SU-DHL-6 (cell line): ENCODE measurements around the gene GSS.

Experiments used
- H2AFZ ChIP-seq: fragments of 200-600 bp; sonication (generic); 2 replicates; pipeline ENCODE4 v1.6.1; 2014; ENCODE audit warnings: low read depth, mild to moderate bottlenecking, moderate library complexity, mixed read lengths, antibody characterized with exemption, low read length; ENCODE audit not compliant: severe bottlenecking
- H3F3A ChIP-seq: fragments of 200-600 bp; shearing (Covaris generic); 2 replicates; pipeline ENCODE4 v1.6.0; 2016; ENCODE audit warnings: antibody characterized with exemption, mild to moderate bottlenecking; ENCODE audit not compliant: insufficient read depth
- H3K27ac ChIP-seq: fragments of 200-600 bp; sonication (generic); 2 replicates; pipeline ENCODE4 v1.5.1; 2016; ENCODE audit warnings: low read depth, mild to moderate bottlenecking, low read length, moderate library complexity, mixed read lengths
- H3K27me3 ChIP-seq: fragments of 200-600 bp; sonication (generic), shearing (Covaris generic); 2 replicates; pipeline ENCODE4 v1.6.0; 2014; ENCODE audit warnings: mild to moderate bottlenecking, low read length
- H3K36me3 ChIP-seq: fragments of 200-600 bp; sonication (generic); 2 replicates; pipeline ENCODE4 v1.6.1; 2014; ENCODE audit warnings: mild to moderate bottlenecking, low read length, mixed read lengths
- H3K4me2 ChIP-seq: fragments of 300-600, 200-600 bp; shearing (Covaris generic), sonication (generic); 2 replicates; pipeline ENCODE4 v1.6.0; 2014; ENCODE audit warnings: low read length, low read depth, mild to moderate bottlenecking; ENCODE audit not compliant: poor library complexity, severe bottlenecking
- H3K4me3 ChIP-seq: fragments of 200-600 bp; sonication (generic); 2 replicates; pipeline ENCODE4 v1.5.1; 2014; ENCODE audit warnings: antibody characterized with exemption, low read length, mild to moderate bottlenecking, mixed read lengths; ENCODE audit not compliant: insufficient read depth, poor library complexity, severe bottlenecking
- H3K79me2 ChIP-seq: fragments of 200-600 bp; sonication (generic); 2 replicates; pipeline ENCODE4 v1.6.1; 2014; ENCODE audit warnings: mild to moderate bottlenecking, low read length, moderate library complexity; ENCODE audit not compliant: insufficient read depth
- H3K9ac ChIP-seq: fragments of 200-600 bp; sonication (generic); 2 replicates; pipeline ENCODE4 v1.7.0; 2014; ENCODE audit warnings: mild to moderate bottlenecking, low read length
- H3K9me2 ChIP-seq: fragments of 200-600 bp; sonication (generic); replicated peaks from 2 replicates; pipeline ENCODE4 v1.6.1; 2014; ENCODE audit warnings: low read length; ENCODE audit not compliant: insufficient read depth
- H3K9me3 ChIP-seq: fragments of 200-600 bp; sonication (generic); 2 replicates; pipeline ENCODE4 v1.6.1; 2014; ENCODE audit warnings: low read length, mixed read lengths; ENCODE audit not compliant: insufficient read depth
- H4K20me1 ChIP-seq: fragments of 200-600 bp; sonication (generic); 2 replicates; pipeline ENCODE4 v1.6.1; 2014; ENCODE audit warnings: low read depth, mild to moderate bottlenecking, antibody characterized with exemption, low read length, moderate library complexity, mixed read lengths
- EZH2phosphoT487 ChIP-seq: fragments of 200-600 bp; sonication (generic), shearing (Covaris generic); conservative IDR thresholded peaks from 2 replicates; pipeline ENCODE4 v1.6.1; 2018; ENCODE audit warnings: mild to moderate bottlenecking, antibody characterized with exemption, low read length, moderate library complexity, mixed read lengths
- TF ChIP-seq, protein P1 (sequence below): fragments of 200-600 bp; sonication (generic); IDR thresholded peaks from one replicate; pipeline ENCODE4 v1.5.1; 2017; ENCODE audit warnings: antibody characterized with exemption, mild to moderate bottlenecking, low read length, moderate library complexity; ENCODE audit not compliant: insufficient read depth, poor library complexity, severe bottlenecking

Gene GSS

DNA sequence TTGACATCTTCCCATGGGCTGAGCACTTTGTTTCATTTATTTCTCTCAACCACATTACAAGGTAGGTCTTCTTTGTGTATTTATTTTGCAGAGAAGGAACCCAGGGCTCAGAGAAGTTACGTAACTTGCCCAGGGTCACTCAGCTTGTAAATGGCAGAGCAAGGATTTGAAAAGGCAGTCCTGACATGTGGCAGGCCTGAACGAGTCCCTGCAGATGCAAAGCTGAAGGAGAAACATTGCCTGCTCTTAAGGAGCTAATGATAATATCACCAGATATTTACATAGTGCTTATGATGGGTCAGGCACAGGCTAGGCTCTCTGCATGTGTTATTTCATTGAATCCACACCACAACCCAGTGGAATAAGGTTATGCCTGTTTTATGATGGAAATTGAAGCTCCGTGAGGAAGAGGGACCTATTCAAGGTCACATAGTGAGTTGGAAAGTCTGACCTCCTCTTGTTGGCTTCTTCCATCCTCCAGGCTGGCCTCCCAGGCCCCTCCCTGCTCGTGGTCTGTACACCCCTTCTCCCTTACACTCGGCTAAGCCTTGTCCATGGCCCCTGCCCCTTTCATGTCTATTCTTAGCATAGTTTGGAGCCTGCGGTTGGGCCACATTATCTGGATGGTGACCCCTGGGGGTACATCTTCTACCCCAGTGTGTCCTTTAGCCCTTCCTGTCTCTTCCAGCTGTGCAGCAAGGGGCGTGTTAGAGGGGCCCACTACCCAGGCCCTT is 12.6 kb upstream of the GSS start:
- Histone ChIP-seq H3K9me3 (no peaks in the 10 kb centered on the region), H3K9ac (no peak overlapping the region), H3K36me3 (no peaks in the 10 kb centered on the region), H2AFZ (no peak overlapping the region), H3K9me2 (no peaks in the 10 kb centered on the region), H4K20me1 (no peaks in the 10 kb centered on the region), H3K27ac (no peak overlapping the region), H3K4me3 (no peak overlapping the region), H3K4me2 (no peak overlapping the region), H3F3A (no peaks in the 10 kb centered on the region), H3K79me2 (no peaks in the 10 kb centered on the region), H3K27me3 (no peaks in the 10 kb centered on the region)
- TF ChIP-seq EZH2phosphoT487: no peak
- TF ChIP-seq, protein P1, sequence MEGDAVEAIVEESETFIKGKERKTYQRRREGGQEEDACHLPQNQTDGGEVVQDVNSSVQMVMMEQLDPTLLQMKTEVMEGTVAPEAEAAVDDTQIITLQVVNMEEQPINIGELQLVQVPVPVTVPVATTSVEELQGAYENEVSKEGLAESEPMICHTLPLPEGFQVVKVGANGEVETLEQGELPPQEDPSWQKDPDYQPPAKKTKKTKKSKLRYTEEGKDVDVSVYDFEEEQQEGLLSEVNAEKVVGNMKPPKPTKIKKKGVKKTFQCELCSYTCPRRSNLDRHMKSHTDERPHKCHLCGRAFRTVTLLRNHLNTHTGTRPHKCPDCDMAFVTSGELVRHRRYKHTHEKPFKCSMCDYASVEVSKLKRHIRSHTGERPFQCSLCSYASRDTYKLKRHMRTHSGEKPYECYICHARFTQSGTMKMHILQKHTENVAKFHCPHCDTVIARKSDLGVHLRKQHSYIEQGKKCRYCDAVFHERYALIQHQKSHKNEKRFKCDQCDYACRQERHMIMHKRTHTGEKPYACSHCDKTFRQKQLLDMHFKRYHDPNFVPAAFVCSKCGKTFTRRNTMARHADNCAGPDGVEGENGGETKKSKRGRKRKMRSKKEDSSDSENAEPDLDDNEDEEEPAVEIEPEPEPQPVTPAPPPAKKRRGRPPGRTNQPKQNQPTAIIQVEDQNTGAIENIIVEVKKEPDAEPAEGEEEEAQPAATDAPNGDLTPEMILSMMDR: no peak

- no peaks in the 10 kb centered on the region for H3K36me3 ChIP-seq
- no peaks in the 10 kb centered on the region for H3K27me3 ChIP-seq
- no peaks in the 10 kb centered on the region for H3F3A ChIP-seq
- H3K79me2 ChIP-seq: no peaks in the 10 kb centered on the region
- no peak overlapping the region for H3K4me2 ChIP-seq
- no peak overlapping the region for H2AFZ ChIP-seq
- H3K4me3 ChIP-seq: no peak overlapping the region
- no peak overlapping the region for H3K27ac ChIP-seq
- no peaks in the 10 kb centered on the region for H4K20me1 ChIP-seq
- no peaks in the 10 kb centered on the region for H3K9me2 ChIP-seq
- H3K9me3 ChIP-seq: no peaks in the 10 kb centered on the region
- H3K9ac ChIP-seq: no peak overlapping the region
- TF ChIP-seq, protein P1: no peak
- no peak for TF ChIP-seq EZH2phosphoT487
Observed at GRCh38 chr20:34967421-34967820, 11.8 kb upstream of the GSS start.

DNA sequence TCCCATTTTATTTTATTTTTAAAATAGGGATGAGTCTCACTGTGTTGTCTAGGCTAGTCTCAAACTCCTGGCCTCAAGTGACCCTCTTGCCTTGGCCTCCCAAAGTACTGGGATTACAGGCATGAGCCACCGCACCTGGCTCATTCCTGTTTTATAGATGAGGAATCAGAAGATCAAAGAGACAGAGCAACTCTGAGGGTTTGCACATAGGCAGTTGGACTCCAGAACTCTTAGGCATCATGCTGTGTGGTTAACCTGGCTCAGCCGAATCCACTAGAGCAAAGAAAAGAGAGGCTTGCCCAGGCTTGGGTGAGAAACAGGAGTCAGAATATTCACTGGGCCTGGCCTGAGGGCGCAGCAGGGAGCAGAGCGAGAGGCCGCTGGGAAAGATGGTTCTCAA is 9.4 kb upstream of the GSS start:
- Histone ChIP-seq H3K27ac (no peak overlapping the region), H4K20me1 (no peaks in the 10 kb centered on the region), H3K9ac (no peak overlapping the region), H3K79me2 (no peaks in the 10 kb centered on the region), H3K4me2 (no peak overlapping the region), H3K9me3 (no peaks in the 10 kb centered on the region), H3K36me3 (no peaks in the 10 kb centered on the region), H3K27me3 (no peaks in the 10 kb centered on the region), H3F3A (no peaks in the 10 kb centered on the region), H2AFZ (no peak overlapping the region), H3K4me3 (no peak overlapping the region), H3K9me2 (no peaks in the 10 kb centered on the region)
- TF ChIP-seq, protein P1: no peak
- TF ChIP-seq EZH2phosphoT487: no peak
